Gastrocnemius medialis (tissue), 4 donors: Measurements from ENCODE around the gene PHF2. TPM values are rescaled to one million over a fixed set of nuclear protein-coding genes. Genes with fewer than 3 reads are reported as not detected.

Experiments
- ATAC-seq, 2 donors: fragments of 150-250 bp; one replicate each; pipeline ENCODE4 v1.9.1; 2016
- DNase-seq, 2 donors: peaks; one replicate each; pipeline ENCODE4 v3.0.0-alpha.2; 2019
- H3K27ac ChIP-seq, 4 donors: fragments of 200-600 bp; sonication (generic); 1 replicate in 1 of 4; 2 replicates in 3 of 4; pipeline ENCODE4 v1.5.1; 2016 to 2018; ENCODE audit warnings: mild to moderate bottlenecking in 2 of 4, moderate library complexity in 1 of 4
- H3K27me3 ChIP-seq, 3 donors: fragments of 200-600 bp; sonication (generic) in 2 of 3; 1 replicate in 1 of 3; 2 replicates in 2 of 3; pipeline versions ENCODE4 v1.5.1 to v1.6.0; 2016 to 2019; ENCODE audit warnings: mild to moderate bottlenecking in 1 of 3, moderate library complexity in 1 of 3
- H3K36me3 ChIP-seq, 2 donors: fragments of 200-600 bp; sonication (generic) in 1 of 2; one replicate each; pipeline ENCODE4 v1.5.1; 2017 to 2018
- H3K4me1 ChIP-seq, 2 donors: fragments of 200-600 bp; sonication (generic) in 1 of 2; one replicate each; pipeline ENCODE4 v1.5.1; 2016 to 2017; ENCODE audit warnings: mild to moderate bottlenecking in 2 of 2
- H3K4me3 ChIP-seq, 4 donors: fragments of 200-600 bp; sonication (generic) in 3 of 4; 1 replicate in 1 of 4; 2 replicates in 3 of 4; pipeline ENCODE4 v1.5.1; 2016 to 2019; ENCODE audit warnings: mild to moderate bottlenecking in 2 of 4
- H3K9me3 ChIP-seq, 3 donors: fragments of 200-600 bp; sonication (generic) in 2 of 3; 1 replicate in 1 of 3; 2 replicates in 2 of 3; pipeline ENCODE4 v1.5.1; 2016 to 2019
- POLR2A ChIP-seq, 2 donors: fragments of 450-650 bp; IDR thresholded peaks; one replicate each; pipeline ENCODE4 v1.6.1; 2017; ENCODE audit warnings: antibody characterized with exemption in 2 of 2, mild to moderate bottlenecking in 2 of 2, moderate library complexity in 2 of 2
- in situ Hi-C, 4 donors: fragments of 200-750 bp; cut with MboI; loops; one replicate each; pipeline versions ENCODE4 v1.15.0 to v1.8.0; 2017; ENCODE audit warnings: low sequenced_read_pairs in 4 of 4
- intact Hi-C: fragments of 100-400 bp; cut with DNase I; formaldehyde crosslinking; loops from one replicate; pipeline ENCODE4 v1.15.1; 2023; ENCODE audit warnings: low total_unique reads
- total RNA-seq, 4 donors: library from RNA; depleted of rRNA; stranded (reverse); fragments of >200 nt; gene quantifications; one replicate each; pipeline versions ENCODE4 v1.1.0 to v1.2.3, GENCODE V29; 2016
- TF ChIP-seq, protein P1 (sequence below), 5 experiments: fragments of 450-650 bp in 3 of 5; fragments of 200-600 bp in 2 of 5; sonication (generic) in 2 of 5; IDR thresholded peaks in 4 of 5; conservative IDR thresholded peaks in 1 of 5; 1 replicate in 4 of 5; 2 replicates in 1 of 5; pipeline ENCODE4 v1.5.1; 2016 to 2019; ENCODE audit warnings: antibody characterized with exemption in 5 of 5, mild to moderate bottlenecking in 3 of 5, moderate library complexity in 3 of 5

The PHF2 gene
- total RNA-seq, 4 donors from 2014 or later, result 18.8 to 24.3 (median 21.9) TPM

GRCh38 chr9:93597142-93597706 lies 20.8 kb downstream of the PHF2 start:
- TF ChIP-seq, protein P1, sequence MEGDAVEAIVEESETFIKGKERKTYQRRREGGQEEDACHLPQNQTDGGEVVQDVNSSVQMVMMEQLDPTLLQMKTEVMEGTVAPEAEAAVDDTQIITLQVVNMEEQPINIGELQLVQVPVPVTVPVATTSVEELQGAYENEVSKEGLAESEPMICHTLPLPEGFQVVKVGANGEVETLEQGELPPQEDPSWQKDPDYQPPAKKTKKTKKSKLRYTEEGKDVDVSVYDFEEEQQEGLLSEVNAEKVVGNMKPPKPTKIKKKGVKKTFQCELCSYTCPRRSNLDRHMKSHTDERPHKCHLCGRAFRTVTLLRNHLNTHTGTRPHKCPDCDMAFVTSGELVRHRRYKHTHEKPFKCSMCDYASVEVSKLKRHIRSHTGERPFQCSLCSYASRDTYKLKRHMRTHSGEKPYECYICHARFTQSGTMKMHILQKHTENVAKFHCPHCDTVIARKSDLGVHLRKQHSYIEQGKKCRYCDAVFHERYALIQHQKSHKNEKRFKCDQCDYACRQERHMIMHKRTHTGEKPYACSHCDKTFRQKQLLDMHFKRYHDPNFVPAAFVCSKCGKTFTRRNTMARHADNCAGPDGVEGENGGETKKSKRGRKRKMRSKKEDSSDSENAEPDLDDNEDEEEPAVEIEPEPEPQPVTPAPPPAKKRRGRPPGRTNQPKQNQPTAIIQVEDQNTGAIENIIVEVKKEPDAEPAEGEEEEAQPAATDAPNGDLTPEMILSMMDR (IDR thresholded peaks at IDR 0.05 in 4 of 5, conservative IDR thresholded peaks at IDR 0.05 in 1 of 5), result no peak
- TF ChIP-seq POLR2A (IDR thresholded peaks at IDR 0.05), result no peak
- Histone ChIP-seq H3K4me3 (no peak overlapping the region), H3K27me3 (no peaks in the 10 kb centered on the region), H3K4me1 (peaks cover 22 to 61% of the 10 kb centered on the region in 2 donors), H3K9me3 (no peaks in the 10 kb centered on the region), H3K36me3 (no peaks in the 10 kb centered on the region), H3K27ac (no peak overlapping the region)
- intact Hi-C loops (no loop called here), in situ Hi-C loops (no loop called here)
- DNase-seq (no peak), ATAC-seq (no peak)

DNA sequence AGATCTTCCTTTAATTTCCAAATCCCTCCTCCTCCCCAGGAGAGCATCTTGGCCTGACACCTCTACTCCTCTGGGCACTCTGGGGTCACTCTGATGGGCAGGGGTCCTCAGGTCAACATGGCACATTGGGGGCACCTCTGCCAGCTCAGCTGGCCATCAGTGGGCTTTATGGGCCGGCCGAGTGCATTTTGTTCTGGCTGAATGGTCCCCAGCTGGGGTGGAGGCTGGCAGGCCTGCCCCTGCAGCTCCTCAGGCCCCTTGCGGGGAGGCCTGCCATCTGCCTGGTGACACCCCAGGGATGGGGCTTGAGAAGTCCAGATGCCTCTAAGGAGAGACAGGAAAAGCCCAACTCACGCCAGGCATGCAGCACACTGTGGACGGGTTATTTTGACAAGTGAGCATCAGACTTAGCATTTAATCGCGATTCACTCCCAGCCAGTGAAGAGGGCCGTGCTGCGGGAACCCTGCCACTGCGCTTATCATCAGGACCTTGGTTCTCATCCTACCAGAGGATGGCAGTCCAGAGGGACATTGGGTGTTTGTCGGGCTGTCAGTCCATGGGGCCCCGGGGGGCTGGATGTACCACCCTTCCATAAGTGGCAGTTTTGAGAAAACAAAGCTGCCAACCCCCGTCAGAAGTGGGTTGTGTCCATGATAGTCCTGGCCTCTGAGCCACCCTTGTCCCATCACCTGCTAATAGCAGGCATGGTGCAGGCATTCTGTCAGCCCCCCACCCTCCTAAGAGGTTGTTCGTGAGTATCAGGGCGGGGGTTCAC lies 21.7 kb downstream of the PHF2 start:
- in situ Hi-C loops (no loop called here), intact Hi-C loops (no loop called here)
- no peak for ATAC-seq
- Histone ChIP-seq H3K4me3 (no peak overlapping the region), H3K4me1 (peaks cover 22 to 55% of the 10 kb centered on the region in 2 donors), H3K27ac (peak overlapping the region in 1 of 4 donors; percentile 7), H3K9me3 (no peaks in the 10 kb centered on the region), H3K36me3 (no peaks in the 10 kb centered on the region), H3K27me3 (no peaks in the 10 kb centered on the region)
- DNase-seq, result no peak
- TF ChIP-seq POLR2A (IDR thresholded peaks at IDR 0.05), result no peak
- TF ChIP-seq, protein P1 (IDR thresholded peaks at IDR 0.05 in 4 of 5, conservative IDR thresholded peaks at IDR 0.05 in 1 of 5), result no peak

GRCh38 chr9:93598647-93599241 lies 22.4 kb downstream of the PHF2 start:
- intact Hi-C loops, result no loop called here
- no peak for DNase-seq
- TF ChIP-seq, protein P1 (IDR thresholded peaks at IDR 0.05 in 4 of 5, conservative IDR thresholded peaks at IDR 0.05 in 1 of 5), result no peak
- TF ChIP-seq POLR2A (IDR thresholded peaks at IDR 0.05), result no peak
- H3K4me1 ChIP-seq, result peaks cover 27 to 50% of the 10 kb centered on the region in 2 donors
- in situ Hi-C loops, result no loop called here
- H3K9me3 ChIP-seq, result no peaks in the 10 kb centered on the region
- peak overlapping the region in 1 of 4 donors; percentile 7 for H3K27ac ChIP-seq
- H3K27me3 ChIP-seq, result no peaks in the 10 kb centered on the region
- ATAC-seq, result no peak
- no peaks in the 10 kb centered on the region for H3K36me3 ChIP-seq
- no peak overlapping the region for H3K4me3 ChIP-seq

DNA sequence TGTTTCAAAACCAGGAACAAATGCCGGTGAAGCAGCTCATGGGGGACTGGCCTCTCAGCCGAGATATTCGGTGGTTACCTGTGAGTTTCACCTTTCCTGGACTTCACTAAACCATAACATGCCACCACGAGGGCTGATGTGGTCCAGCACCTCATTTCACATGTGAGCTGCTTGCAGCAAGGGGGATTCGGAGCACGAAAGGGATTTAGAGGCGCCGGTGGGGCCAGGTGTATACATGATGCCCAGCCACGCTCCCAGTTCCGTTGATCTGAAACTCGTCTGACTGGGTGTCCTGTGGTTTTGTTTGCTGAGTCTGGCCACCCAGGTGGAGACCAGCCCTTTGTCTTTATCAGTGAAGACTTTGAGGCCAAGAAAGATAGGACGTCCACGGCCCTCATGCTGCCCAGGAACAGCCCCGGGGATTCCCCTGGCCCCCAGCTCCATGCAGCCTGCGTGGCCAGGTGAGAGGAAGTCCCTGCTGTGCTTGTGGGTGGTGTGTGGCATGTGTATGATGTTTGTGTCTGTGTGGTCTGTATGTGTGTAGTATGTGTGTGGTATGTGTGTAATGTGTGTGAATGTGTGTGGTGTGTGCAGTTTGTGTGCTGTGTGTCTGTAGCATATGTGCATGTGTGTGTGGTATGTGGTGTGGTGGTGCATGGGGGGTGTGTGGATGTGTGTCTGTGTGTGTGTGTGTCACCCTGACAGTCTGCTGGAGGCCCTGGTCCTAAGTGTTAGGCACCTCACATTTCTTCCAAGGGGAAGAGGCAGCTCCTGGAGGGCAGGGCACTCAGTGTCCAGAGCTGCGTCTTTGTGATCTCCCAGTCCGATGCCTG lies 23.4 kb downstream of the PHF2 start:
- Histone ChIP-seq H3K27ac (no peak overlapping the region), H3K4me1 (peaks cover 28 to 51% of the 10 kb centered on the region in 2 donors), H3K9me3 (no peaks in the 10 kb centered on the region), H3K4me3 (no peak overlapping the region), H3K27me3 (no peaks in the 10 kb centered on the region), H3K36me3 (no peaks in the 10 kb centered on the region)
- DNase-seq (no peak), ATAC-seq (no peak)
- TF ChIP-seq, protein P1 (IDR thresholded peaks at IDR 0.05 in 4 of 5, conservative IDR thresholded peaks at IDR 0.05 in 1 of 5), result no peak
- TF ChIP-seq POLR2A (IDR thresholded peaks at IDR 0.05), result no peak
- in situ Hi-C loops, result no loop called here
- intact Hi-C loops, result no loop called here
